Breast epithelium (tissue), 3 donors: ENCODE measurements around the gene RAD51C.

ENCODE experiments used
- POLR2AphosphoS5 ChIP-seq, 3 donors: sonication (generic); formaldehyde crosslinking; IDR thresholded peaks; one replicate each; pipeline ENCODE4 v1.6.1; 2017; ENCODE audit warnings: antibody characterized with exemption in 3 of 3
- TF ChIP-seq, protein P1 (sequence below), 3 donors: fragments of 450-650 bp; IDR thresholded peaks; one replicate each; pipeline ENCODE4 v1.5.1; 2016 to 2017; ENCODE audit warnings: antibody characterized with exemption in 3 of 3, mild to moderate bottlenecking in 3 of 3, moderate library complexity in 3 of 3

DNA sequence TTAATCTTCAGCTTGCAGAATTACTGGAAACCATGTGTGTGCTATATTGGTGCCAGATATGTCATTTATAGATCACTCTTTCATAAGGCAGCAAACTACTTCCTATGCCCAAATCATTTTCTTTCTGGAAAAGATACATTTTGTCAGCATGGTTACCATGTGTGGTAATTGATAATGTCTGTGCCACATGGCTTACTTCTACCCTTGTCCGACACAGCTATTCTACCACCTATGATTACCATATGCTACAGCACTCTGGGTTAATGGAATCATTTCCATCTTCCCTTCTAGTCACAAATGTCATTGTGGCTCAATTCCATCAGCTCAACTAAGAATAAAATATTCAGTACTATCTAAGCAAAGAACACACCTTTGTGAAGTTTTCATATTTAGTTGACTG is 55.3 kb downstream of the RAD51C start:
- TF ChIP-seq, protein P1, sequence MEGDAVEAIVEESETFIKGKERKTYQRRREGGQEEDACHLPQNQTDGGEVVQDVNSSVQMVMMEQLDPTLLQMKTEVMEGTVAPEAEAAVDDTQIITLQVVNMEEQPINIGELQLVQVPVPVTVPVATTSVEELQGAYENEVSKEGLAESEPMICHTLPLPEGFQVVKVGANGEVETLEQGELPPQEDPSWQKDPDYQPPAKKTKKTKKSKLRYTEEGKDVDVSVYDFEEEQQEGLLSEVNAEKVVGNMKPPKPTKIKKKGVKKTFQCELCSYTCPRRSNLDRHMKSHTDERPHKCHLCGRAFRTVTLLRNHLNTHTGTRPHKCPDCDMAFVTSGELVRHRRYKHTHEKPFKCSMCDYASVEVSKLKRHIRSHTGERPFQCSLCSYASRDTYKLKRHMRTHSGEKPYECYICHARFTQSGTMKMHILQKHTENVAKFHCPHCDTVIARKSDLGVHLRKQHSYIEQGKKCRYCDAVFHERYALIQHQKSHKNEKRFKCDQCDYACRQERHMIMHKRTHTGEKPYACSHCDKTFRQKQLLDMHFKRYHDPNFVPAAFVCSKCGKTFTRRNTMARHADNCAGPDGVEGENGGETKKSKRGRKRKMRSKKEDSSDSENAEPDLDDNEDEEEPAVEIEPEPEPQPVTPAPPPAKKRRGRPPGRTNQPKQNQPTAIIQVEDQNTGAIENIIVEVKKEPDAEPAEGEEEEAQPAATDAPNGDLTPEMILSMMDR (IDR thresholded peaks at IDR 0.05), result no peak
- TF ChIP-seq POLR2AphosphoS5 (IDR thresholded peaks at IDR 0.05), result no peak
